GM12878 (cell line): ENCODE results near the gene DHDH. TPM values are rescaled to one million over a fixed set of nuclear protein-coding genes. Genes with fewer than 3 reads are reported as not detected.
A peak's percentile ranks its signal among the peaks of the same experiment; 100 is the strongest.

ENCODE experiments used
- BACH1 ChIP-seq: fragments of 450-650 bp; IDR thresholded peaks from 2 replicates; pipeline ENCODE4 v1.6.1; 2017; ENCODE audit warnings: mild to moderate bottlenecking, borderline replicate concordance
- CHD2 ChIP-seq: IDR thresholded peaks from 2 replicates; pipeline ENCODE4 v1.6.1; 2011; ENCODE audit warnings: low read depth, low read length, improper control_type of control experiment, borderline replicate concordance
- CREM ChIP-seq: IDR thresholded peaks from 2 replicates; pipeline ENCODE4 v1.6.1; 2014; ENCODE audit warnings: antibody characterized with exemption, low read depth
- EZH2 ChIP-seq: IDR thresholded peaks from 2 replicates; pipeline ENCODE4 v1.6.1; 2012; ENCODE audit warnings: low read depth, mild to moderate bottlenecking, control low read depth, inconsistent platforms, low read length, borderline replicate concordance; ENCODE audit not compliant: control insufficient read depth
- IRF3 ChIP-seq: fragments of 450-650 bp; IDR thresholded peaks from 2 replicates; pipeline ENCODE4 v1.6.1; 2014; ENCODE audit warnings: mild to moderate bottlenecking
- MLLT1 ChIP-seq: fragments of 450-650 bp; IDR thresholded peaks from 2 replicates; pipeline ENCODE4 v1.6.1; 2016; ENCODE audit warnings: mild to moderate bottlenecking
- NBN ChIP-seq: fragments of 450-650 bp; IDR thresholded peaks from 2 replicates; pipeline ENCODE4 v1.6.1; 2016
- NKRF ChIP-seq: fragments of 450-650 bp; conservative IDR thresholded peaks from 2 replicates; pipeline ENCODE4 v1.6.1; 2017; ENCODE audit warnings: mild to moderate bottlenecking, moderate library complexity
- PML ChIP-seq: IDR thresholded peaks from 2 replicates; pipeline ENCODE4 v1.6.1; 2012; ENCODE audit warnings: low read length, inconsistent platforms
- RCOR1 ChIP-seq: conservative IDR thresholded peaks from 2 replicates; pipeline ENCODE4 v1.6.1; 2012; ENCODE audit warnings: low read depth, low read length, improper control_type of control experiment
- SMC3 ChIP-seq: IDR thresholded peaks from 2 replicates; pipeline ENCODE4 v1.6.1; 2011; ENCODE audit warnings: low read length, improper control_type of control experiment, borderline replicate concordance
- STAT3 ChIP-seq: IDR thresholded peaks from 2 replicates; pipeline ENCODE4 v1.6.1; 2011; ENCODE audit warnings: low read depth, low read length, improper control_type of control experiment
- polyA plus RNA-seq, 11 experiments: library from polyadenylated mRNA; depleted of rRNA in 4 of 11; unstranded in 6 of 11; stranded (reverse) in 5 of 11; fragments of >200 nt; fragmentation: Nextera tagmentation in 4 of 11; fragmentation: Illumina TruSeq in 1 of 11; extraction: Ambion mirVana in 4 of 11; extraction: Trizol in 1 of 11; gene quantifications; 1 replicate in 1 of 11; 2 replicates in 10 of 11; pipeline versions ENCODE4 v1.2.1 to v1.2.3, GENCODE V29; 2011 to 2016; ENCODE audit warnings: inconsistent platforms in 2 of 11, missing spikeins in 2 of 11, low read depth in 1 of 11
- total RNA-seq, 4 experiments: library from RNA; depleted of rRNA in 3 of 4; stranded (reverse); fragments of >200 nt in 3 of 4; fragmentation: Illumina TruSeq in 1 of 4; extraction: Trizol in 1 of 4; gene quantifications; 2 replicates each; pipeline versions ENCODE4 v1.2.1 to v1.2.3, GENCODE V29; 2013 to 2021
- TF ChIP-seq, protein P1 (sequence below): fragments of 450-650 bp; IDR thresholded peaks from 2 replicates; pipeline ENCODE4 v1.6.1; 2017; ENCODE audit warnings: mild to moderate bottlenecking, moderate library complexity
- TF ChIP-seq, protein P2 (sequence below): IDR thresholded peaks from 2 replicates; pipeline ENCODE4 v1.6.1; 2012; ENCODE audit warnings: low read depth, low read length, improper control_type of control experiment
- TF ChIP-seq, protein P3 (sequence below): fragments of 450-650 bp; IDR thresholded peaks from 2 replicates; pipeline ENCODE4 v1.6.1; 2018; ENCODE audit warnings: borderline replicate concordance, mild to moderate bottlenecking; ENCODE audit not compliant: partially characterized antibody
- TF ChIP-seq, protein P4 (sequence below): IDR thresholded peaks from 2 replicates; pipeline ENCODE4 v1.6.1; 2011; ENCODE audit warnings: low read depth, low read length, improper control_type of control experiment, borderline replicate concordance

DHDH gene
- total and polyA plus RNA-seq, 10 of the 15 experiments (the other 5 are each of a cell fraction or from before 2014, with no cell fraction given) = 0.13 to 0.21 (median 0.15) TPM; not detected in 7

- TF ChIP-seq, protein P1, sequence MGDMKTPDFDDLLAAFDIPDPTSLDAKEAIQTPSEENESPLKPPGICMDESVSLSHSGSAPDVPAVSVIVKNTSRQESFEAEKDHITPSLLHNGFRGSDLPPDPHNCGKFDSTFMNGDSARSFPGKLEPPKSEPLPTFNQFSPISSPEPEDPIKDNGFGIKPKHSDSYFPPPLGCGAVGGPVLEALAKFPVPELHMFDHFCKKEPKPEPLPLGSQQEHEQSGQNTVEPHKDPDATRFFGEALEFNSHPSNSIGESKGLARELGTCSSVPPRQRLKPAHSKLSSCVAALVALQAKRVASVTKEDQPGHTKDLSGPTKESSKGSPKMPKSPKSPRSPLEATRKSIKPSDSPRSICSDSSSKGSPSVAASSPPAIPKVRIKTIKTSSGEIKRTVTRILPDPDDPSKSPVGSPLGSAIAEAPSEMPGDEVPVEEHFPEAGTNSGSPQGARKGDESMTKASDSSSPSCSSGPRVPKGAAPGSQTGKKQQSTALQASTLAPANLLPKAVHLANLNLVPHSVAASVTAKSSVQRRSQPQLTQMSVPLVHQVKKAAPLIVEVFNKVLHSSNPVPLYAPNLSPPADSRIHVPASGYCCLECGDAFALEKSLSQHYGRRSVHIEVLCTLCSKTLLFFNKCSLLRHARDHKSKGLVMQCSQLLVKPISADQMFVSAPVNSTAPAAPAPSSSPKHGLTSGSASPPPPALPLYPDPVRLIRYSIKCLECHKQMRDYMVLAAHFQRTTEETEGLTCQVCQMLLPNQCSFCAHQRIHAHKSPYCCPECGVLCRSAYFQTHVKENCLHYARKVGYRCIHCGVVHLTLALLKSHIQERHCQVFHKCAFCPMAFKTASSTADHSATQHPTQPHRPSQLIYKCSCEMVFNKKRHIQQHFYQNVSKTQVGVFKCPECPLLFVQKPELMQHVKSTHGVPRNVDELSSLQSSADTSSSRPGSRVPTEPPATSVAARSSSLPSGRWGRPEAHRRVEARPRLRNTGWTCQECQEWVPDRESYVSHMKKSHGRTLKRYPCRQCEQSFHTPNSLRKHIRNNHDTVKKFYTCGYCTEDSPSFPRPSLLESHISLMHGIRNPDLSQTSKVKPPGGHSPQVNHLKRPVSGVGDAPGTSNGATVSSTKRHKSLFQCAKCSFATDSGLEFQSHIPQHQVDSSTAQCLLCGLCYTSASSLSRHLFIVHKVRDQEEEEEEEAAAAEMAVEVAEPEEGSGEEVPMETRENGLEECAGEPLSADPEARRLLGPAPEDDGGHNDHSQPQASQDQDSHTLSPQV = no peak
- TF ChIP-seq CHD2 (peak; percentile 80), NKRF (peak; percentile 93), CREM (no peak), EZH2 (no peak), NBN (peak; percentile 98), SMC3 (no peak), IRF3 (peak; percentile 18; the same call in 1 of the 2 replicates), BACH1 (peak; percentile 91), MLLT1 (peak; percentile 97), RCOR1 (no peak), PML (peak; percentile 99), STAT3 (no peak)
- TF ChIP-seq, protein P2, sequence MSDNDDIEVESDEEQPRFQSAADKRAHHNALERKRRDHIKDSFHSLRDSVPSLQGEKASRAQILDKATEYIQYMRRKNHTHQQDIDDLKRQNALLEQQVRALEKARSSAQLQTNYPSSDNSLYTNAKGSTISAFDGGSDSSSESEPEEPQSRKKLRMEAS = peak; percentile 26; the same call in 1 of the 2 replicates
- TF ChIP-seq, protein P3, sequence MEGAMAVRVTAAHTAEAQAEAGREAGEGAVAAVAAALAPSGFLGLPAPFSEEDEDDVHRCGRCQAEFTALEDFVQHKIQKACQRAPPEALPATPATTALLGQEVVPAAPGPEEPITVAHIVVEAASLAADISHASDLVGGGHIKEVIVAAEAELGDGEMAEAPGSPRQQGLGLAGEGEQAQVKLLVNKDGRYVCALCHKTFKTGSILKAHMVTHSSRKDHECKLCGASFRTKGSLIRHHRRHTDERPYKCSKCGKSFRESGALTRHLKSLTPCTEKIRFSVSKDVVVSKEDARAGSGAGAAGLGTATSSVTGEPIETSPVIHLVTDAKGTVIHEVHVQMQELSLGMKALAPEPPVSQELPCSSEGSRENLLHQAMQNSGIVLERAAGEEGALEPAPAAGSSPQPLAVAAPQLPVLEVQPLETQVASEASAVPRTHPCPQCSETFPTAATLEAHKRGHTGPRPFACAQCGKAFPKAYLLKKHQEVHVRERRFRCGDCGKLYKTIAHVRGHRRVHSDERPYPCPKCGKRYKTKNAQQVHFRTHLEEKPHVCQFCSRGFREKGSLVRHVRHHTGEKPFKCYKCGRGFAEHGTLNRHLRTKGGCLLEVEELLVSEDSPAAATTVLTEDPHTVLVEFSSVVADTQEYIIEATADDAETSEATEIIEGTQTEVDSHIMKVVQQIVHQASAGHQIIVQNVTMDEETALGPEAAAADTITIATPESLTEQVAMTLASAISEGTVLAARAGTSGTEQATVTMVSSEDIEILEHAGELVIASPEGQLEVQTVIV = no peak
- TF ChIP-seq, protein P4, sequence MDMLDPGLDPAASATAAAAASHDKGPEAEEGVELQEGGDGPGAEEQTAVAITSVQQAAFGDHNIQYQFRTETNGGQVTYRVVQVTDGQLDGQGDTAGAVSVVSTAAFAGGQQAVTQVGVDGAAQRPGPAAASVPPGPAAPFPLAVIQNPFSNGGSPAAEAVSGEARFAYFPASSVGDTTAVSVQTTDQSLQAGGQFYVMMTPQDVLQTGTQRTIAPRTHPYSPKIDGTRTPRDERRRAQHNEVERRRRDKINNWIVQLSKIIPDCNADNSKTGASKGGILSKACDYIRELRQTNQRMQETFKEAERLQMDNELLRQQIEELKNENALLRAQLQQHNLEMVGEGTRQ = no peak; the same call in 1 of the 2 replicates
Measured at GRCh38 chr19:48965040-48965805, 31.7 kb downstream of the DHDH start, which contains the start of gene FTL (continued).
